Measurements from ENCODE around the gene ADAMTS16.

ADAMTS16 gene

DNA sequence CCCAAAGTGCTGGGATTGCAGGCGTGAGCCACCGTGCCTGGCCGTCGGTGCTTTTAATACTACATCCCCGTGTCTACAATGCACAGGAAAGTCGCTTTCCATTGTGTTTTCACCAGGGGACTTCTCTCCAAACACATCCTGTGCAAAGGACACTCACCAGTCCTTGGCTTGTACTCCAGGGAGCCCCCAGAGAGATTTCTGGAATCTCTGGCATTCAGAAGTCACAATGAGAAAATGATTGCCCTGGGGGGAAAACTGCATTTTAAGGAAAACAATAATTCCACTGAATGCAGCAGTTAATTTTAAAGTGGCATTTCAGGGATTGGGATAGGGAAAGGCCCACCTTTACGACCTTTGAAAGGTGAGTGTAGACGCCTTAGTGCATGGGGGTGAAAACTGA, 112.0 kb downstream of the ADAMTS16 start:
- DNase-seq: no peak
- Mint-ChIP-seq H3K9me3 (peaks cover 16% of the 10 kb centered on the region), H3K4me3 (no peak overlapping the region), H3K36me3 (no peaks in the 10 kb centered on the region), H3K27me3 (no peaks in the 10 kb centered on the region), H3K27ac (no peak overlapping the region), H3K4me1 (no peaks in the 10 kb centered on the region)
- CTCF ChIA-PET: no interaction called here

DNA sequence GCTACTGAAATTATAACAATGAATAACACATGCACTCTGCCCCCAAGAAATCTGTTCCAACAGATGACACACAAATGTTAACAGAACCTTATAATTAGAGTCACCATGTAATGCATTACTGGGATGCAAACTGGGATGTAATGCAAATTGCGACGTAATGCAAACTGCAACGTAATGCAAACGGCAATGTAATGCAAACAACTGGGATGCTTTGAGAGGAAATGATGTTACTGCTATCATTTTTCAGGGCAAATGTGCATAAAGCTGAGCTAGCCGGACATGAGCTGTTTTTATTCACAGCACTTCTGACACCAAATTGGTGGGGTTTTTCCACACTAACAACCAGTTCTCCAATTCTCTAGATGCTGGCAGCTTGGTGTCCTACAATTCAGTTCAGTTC, 117.2 kb downstream of the ADAMTS16 start:
- Mint-ChIP-seq H3K9me3 (peaks cover 16% of the 10 kb centered on the region), H3K4me1 (no peaks in the 10 kb centered on the region), H3K36me3 (no peaks in the 10 kb centered on the region), H3K4me3 (no peak overlapping the region), H3K27me3 (no peaks in the 10 kb centered on the region), H3K27ac (no peak overlapping the region)
- CTCF ChIA-PET: no interaction called here
- no peak for DNase-seq

GRCh38 chr5:5258564-5258963, 118.4 kb downstream of the ADAMTS16 start:
- CTCF ChIA-PET: no interaction called here
- Mint-ChIP-seq H3K4me1 (no peaks in the 10 kb centered on the region), H3K4me3 (no peak overlapping the region), H3K9me3 (peaks cover 12% of the 10 kb centered on the region), H3K27ac (no peak overlapping the region), H3K27me3 (no peaks in the 10 kb centered on the region), H3K36me3 (no peaks in the 10 kb centered on the region)
- no peak for DNase-seq

DNA sequence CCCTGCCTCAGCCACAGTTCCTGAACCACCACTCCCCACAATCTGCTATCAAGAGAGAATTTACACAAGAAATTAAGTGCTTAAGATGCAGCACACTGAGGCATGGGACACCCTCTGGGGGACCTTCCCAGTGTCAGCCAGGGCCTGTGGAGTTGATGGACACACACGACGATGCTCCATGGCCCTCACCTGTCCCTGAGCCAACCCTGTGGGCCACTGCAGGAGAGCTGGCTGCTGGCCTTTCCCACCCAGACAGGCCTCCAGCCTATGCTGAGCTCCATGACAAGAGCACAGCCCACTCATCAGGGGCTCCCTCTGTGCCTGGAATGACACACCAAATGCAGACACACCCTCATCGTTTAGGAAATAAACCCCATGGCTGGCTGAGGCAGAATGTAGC, 124.6 kb downstream of the ADAMTS16 start:
- Mint-ChIP-seq H3K9me3 (peaks cover 8% of the 10 kb centered on the region), H3K4me3 (no peak overlapping the region), H3K27me3 (no peaks in the 10 kb centered on the region), H3K4me1 (no peaks in the 10 kb centered on the region), H3K36me3 (no peaks in the 10 kb centered on the region), H3K27ac (no peak overlapping the region)
- no peak for DNase-seq
- CTCF ChIA-PET: no interaction called here

GRCh38 chr5:5266297-5266696, 126.2 kb downstream of the ADAMTS16 start:
- Mint-ChIP-seq H3K4me3 (no peak overlapping the region), H3K27me3 (no peaks in the 10 kb centered on the region), H3K36me3 (no peaks in the 10 kb centered on the region), H3K27ac (no peak overlapping the region), H3K9me3 (peaks cover 8% of the 10 kb centered on the region), H3K4me1 (no peaks in the 10 kb centered on the region)
- DNase-seq: no peak
- CTCF ChIA-PET: no interaction called here

DNA sequence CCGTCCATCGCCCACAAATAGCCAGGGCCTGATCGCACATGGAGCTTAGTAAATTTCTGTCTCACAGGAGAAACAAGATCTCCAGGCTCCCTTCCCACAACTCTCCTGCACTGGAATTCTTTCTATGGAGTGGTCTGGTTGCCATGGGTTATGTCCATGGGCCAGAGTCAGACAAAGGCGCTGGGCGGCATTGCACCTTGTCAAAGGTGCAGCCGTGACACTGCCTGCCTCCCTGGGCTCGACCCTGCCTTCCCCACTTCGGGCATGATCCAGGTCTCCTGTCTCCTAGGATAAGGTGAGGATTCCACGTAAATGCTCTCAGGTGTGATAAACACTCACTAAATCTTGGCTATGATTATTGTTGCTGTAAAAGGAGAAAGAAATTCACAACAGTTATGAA, 130.0 kb downstream of the ADAMTS16 start:
- peaks cover 8% of the 10 kb centered on the region for H3K9me3 Mint-ChIP-seq
- no peaks in the 10 kb centered on the region for H3K4me1 Mint-ChIP-seq
- no peaks in the 10 kb centered on the region for H3K27me3 Mint-ChIP-seq
- no peak overlapping the region for H3K27ac Mint-ChIP-seq
- no peak for DNase-seq
- H3K4me3 Mint-ChIP-seq: no peak overlapping the region
- CTCF ChIA-PET: no interaction called here
- H3K36me3 Mint-ChIP-seq: no peaks in the 10 kb centered on the region

DNA sequence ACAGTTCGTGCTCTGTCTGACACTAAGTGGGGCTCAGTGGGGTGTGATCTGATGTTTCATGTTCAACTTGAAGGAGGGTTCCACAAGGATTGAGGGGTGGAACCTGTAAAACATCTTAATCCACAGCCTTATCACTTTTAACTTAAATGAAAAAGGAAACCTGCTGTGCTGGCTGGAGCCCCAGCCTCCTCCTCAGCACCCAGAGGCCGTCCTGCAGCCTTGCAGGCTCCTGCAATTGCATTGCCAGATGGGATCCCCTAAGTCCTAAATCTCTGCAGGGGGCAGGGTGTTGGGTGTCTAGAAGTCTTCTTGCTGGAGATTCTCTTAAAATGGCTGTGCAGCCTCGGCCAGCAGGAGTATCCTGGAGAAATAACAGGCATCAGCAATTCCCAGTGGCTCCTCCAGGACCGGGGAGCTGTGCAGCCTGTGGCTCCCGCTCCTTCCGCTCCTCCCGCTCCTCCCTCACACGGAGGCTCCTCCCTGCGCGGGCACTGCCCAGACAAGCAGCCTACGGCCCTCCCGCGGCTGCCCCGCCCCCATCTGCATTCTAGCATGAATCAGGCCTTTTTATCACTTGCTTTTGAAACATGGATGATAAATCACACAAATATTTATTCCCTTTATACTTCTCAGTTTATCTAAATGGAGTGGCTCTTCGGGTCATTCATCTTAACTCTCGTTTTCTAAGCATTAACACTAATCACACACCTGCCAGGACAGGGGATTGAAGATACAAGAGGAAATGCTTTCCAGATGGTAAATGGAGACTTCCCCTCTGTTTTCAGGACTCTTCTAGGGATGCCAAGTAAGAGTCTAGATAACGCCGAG, 131.0 kb downstream of the ADAMTS16 start:
- CTCF ChIA-PET: no interaction called here
- Mint-ChIP-seq H3K4me1 (no peaks in the 10 kb centered on the region), H3K4me3 (no peak overlapping the region), H3K27me3 (no peaks in the 10 kb centered on the region), H3K9me3 (peaks cover 8% of the 10 kb centered on the region), H3K36me3 (no peaks in the 10 kb centered on the region), H3K27ac (no peak overlapping the region)
- DNase-seq: no peak

GRCh38 chr5:5271786-5272321, 131.7 kb downstream of the ADAMTS16 start:
- CTCF ChIA-PET: no interaction called here
- DNase-seq: no peak
- Mint-ChIP-seq H3K9me3 (peaks cover 8% of the 10 kb centered on the region), H3K4me3 (no peak overlapping the region), H3K27me3 (no peaks in the 10 kb centered on the region), H3K36me3 (no peaks in the 10 kb centered on the region), H3K4me1 (no peaks in the 10 kb centered on the region), H3K27ac (no peak overlapping the region)

GRCh38 chr5:5273398-5273797, 133.3 kb downstream of the ADAMTS16 start:
- no peaks in the 10 kb centered on the region for H3K27me3 Mint-ChIP-seq
- no peaks in the 10 kb centered on the region for H3K36me3 Mint-ChIP-seq
- no peak overlapping the region for H3K27ac Mint-ChIP-seq
- no peaks in the 10 kb centered on the region for H3K4me1 Mint-ChIP-seq
- peaks cover 5% of the 10 kb centered on the region for H3K9me3 Mint-ChIP-seq
- no peak overlapping the region for H3K4me3 Mint-ChIP-seq
- CTCF ChIA-PET: no interaction called here
- DNase-seq: no peak

GRCh38 chr5:5273976-5274375, 133.8 kb downstream of the ADAMTS16 start:
- peaks cover 3% of the 10 kb centered on the region for H3K9me3 Mint-ChIP-seq
- DNase-seq: no peak
- H3K4me3 Mint-ChIP-seq: no peak overlapping the region
- CTCF ChIA-PET: no interaction called here
- no peaks in the 10 kb centered on the region for H3K27me3 Mint-ChIP-seq
- H3K27ac Mint-ChIP-seq: no peak overlapping the region
- no peaks in the 10 kb centered on the region for H3K4me1 Mint-ChIP-seq
- H3K36me3 Mint-ChIP-seq: no peaks in the 10 kb centered on the region

- Mint-ChIP-seq H3K36me3 (no peaks in the 10 kb centered on the region), H3K27me3 (no peaks in the 10 kb centered on the region), H3K9me3 (no peaks in the 10 kb centered on the region), H3K27ac (no peak overlapping the region), H3K4me1 (no peaks in the 10 kb centered on the region), H3K4me3 (no peak overlapping the region)
- no peak for DNase-seq
- CTCF ChIA-PET: interaction anchor here (0.7 kb wide), 1 partner anchor 305 kb away, joined by 3 read pairs; no protein-coding TSS in a partner anchor
Observed at GRCh38 chr5:5275211-5275610, 135.1 kb downstream of the ADAMTS16 start.

DNA sequence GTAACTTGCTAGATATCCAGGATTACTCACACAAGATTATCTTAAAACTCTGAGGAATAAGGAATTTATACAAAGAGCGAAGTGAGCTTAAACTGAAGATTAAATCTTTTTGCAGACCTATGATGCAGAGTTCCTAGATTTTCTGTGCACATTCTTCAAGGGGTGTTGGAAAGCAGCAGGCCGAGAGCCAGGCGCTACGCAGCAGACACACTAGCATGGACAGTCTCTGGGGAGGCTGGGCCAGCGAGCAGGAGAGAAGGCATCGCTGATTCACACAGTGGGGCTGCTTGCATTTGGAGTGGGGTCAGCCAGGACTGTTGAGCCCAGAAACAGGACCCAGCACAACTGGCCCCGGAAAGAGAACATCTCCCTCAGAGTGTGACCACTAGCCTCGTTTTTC, 136.3 kb downstream of the ADAMTS16 start:
- Mint-ChIP-seq H3K27me3 (no peaks in the 10 kb centered on the region), H3K9me3 (no peaks in the 10 kb centered on the region), H3K4me1 (no peaks in the 10 kb centered on the region), H3K36me3 (no peaks in the 10 kb centered on the region), H3K27ac (no peak overlapping the region), H3K4me3 (no peak overlapping the region)
- CTCF ChIA-PET: no interaction called here
- no peak for DNase-seq

DNA sequence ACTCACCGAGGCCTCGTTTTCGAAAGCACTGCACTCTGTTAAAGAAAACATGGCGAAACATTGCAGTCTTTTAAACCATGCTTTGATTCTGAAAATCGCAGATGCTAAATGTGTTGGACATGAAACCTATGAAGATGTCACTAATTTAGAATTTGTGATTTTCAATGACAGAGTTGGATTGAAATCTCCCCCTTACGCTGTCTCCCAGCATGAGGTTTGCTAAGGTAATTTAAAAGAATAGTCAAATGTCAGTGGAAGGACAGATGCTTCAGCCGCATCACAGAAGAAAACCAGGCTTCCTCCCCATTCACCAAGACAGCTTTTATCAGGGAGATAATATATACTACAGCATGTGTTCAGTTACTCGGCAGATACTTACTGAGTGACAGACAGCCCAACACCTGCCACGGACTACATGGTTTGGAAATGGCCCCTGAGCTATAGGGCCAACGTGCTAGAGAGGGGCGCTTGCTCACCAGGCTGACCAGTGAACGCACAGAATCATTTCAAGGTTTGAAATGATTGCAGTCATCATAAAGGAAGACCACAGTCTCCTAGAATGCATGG, 136.9 kb downstream of the ADAMTS16 start:
- H3K27ac Mint-ChIP-seq: no peak overlapping the region
- DNase-seq: no peak
- H3K4me1 Mint-ChIP-seq: no peaks in the 10 kb centered on the region
- no peaks in the 10 kb centered on the region for H3K36me3 Mint-ChIP-seq
- no peaks in the 10 kb centered on the region for H3K27me3 Mint-ChIP-seq
- CTCF ChIA-PET: no interaction called here
- no peak overlapping the region for H3K4me3 Mint-ChIP-seq
- H3K9me3 Mint-ChIP-seq: no peaks in the 10 kb centered on the region

DNA sequence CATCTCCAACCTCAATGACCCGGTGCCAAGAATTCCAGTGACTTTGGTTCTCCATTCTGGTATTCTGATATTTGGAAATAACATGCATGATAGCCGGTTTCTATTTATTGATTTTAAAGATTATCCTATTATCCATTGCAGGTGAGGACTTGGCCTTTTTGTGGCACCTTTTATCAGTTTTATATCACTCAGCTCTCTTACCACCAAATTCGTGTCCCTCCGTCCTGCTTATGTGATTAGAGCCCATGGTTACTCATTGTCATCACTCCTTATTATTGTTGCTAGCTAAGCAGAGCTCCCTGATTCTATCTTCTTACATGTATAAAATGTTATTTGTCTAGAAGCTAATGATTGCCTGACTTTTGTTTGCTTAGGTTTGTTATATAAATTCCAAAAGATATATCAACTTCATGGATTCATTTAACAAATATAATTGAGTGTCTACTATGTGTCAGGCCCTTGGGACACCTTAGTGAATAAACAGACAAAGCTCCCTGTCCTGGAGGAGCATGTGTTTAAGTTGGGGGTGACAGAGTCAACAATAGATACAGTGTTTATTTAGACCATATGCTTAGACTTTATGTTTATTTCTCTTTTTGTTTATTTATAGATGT, 138.2 kb downstream of the ADAMTS16 start:
- no peaks in the 10 kb centered on the region for H3K36me3 Mint-ChIP-seq
- H3K27me3 Mint-ChIP-seq: no peaks in the 10 kb centered on the region
- no peak for DNase-seq
- CTCF ChIA-PET: no interaction called here
- no peak overlapping the region for H3K27ac Mint-ChIP-seq
- no peak overlapping the region for H3K4me3 Mint-ChIP-seq
- no peaks in the 10 kb centered on the region for H3K9me3 Mint-ChIP-seq
- no peaks in the 10 kb centered on the region for H3K4me1 Mint-ChIP-seq

DNA sequence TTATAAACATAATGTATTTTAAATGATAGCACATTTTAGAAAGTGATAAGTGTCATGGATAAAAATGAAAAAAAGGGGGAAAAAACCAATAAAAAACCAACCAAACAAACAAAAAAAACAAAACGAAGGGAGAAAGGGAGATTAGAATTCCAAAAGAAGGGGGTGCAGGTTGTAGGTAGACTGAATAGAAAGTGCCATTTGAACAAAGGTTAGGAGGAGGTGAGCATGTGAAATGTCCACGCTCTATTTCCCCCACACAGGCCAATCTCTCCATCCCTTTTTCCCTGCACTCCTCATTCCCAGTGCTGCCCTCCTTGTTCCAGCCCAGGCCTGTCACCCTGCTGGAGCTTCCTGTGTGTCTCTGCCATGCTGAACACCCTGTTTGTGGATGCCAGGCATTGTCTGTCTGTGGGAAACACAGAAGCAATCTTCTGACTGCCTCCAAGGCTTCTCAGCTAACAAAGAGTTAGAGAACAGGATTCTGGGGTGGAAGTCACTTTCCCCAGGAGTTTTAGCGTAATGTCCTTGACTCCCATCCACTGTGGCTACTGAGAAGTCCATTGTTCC, 138.8 kb downstream of the ADAMTS16 start:
- Mint-ChIP-seq H3K27ac (no peak overlapping the region), H3K27me3 (no peaks in the 10 kb centered on the region), H3K36me3 (no peaks in the 10 kb centered on the region), H3K4me3 (no peak overlapping the region), H3K9me3 (no peaks in the 10 kb centered on the region), H3K4me1 (no peaks in the 10 kb centered on the region)
- no peak for DNase-seq
- CTCF ChIA-PET: no interaction called here
